NCI-H510A treated with DMSO at 0.1 percent for 48 hours (cell line): ENCODE data around the gene PTPN14.
A peak's percentile ranks its signal among the peaks of the same experiment; 100 is the strongest.
"Not testable (repeated sequence)": the region's sequence is repeated elsewhere in the genome, so short reads cannot be mapped to it uniquely, and the experiment has no call there.

ENCODE experiments used
- DNase-seq: peaks from one replicate; lab custom pipeline; 2025; lab: John Stamatoyannopoulos, UW

PTPN14 gene

GRCh38 chr1:214541693-214542092 is 9.7 kb downstream of the PTPN14 start:
- no peak for DNase-seq

- DNase-seq, result no peak
Measured at GRCh38 chr1:214541206-214541605, 10.2 kb downstream of the PTPN14 start.

- DNase-seq, result no peak
Measured at GRCh38 chr1:214540324-214540723, 11.1 kb downstream of the PTPN14 start.

GRCh38 chr1:214538496-214538895 is 12.9 kb downstream of the PTPN14 start:
- DNase-seq, result no peak

GRCh38 chr1:214537872-214538473 is 13.4 kb downstream of the PTPN14 start:
- DNase-seq, result no peak

- no peak for DNase-seq
Measured at GRCh38 chr1:214537219-214537618, 14.2 kb downstream of the PTPN14 start.

- no peak for DNase-seq
Measured at GRCh38 chr1:214532070-214532469, 19.3 kb downstream of the PTPN14 start.

- DNase-seq, result no peak
Measured at GRCh38 chr1:214525535-214526019, 25.8 kb downstream of the PTPN14 start.

- DNase-seq, result no peak
Measured at GRCh38 chr1:214524824-214525223, 26.6 kb downstream of the PTPN14 start.

- DNase-seq, result no peak
Measured at GRCh38 chr1:214523124-214523824, 28.1 kb downstream of the PTPN14 start.

- not testable (repeated sequence) for DNase-seq
Measured at GRCh38 chr1:214521458-214521857, 29.9 kb downstream of the PTPN14 start.

- DNase-seq, result no peak
Measured at GRCh38 chr1:214520544-214521165, 30.7 kb downstream of the PTPN14 start.

- DNase-seq, result no peak
Measured at GRCh38 chr1:214518361-214518760, 33.0 kb downstream of the PTPN14 start.

GRCh38 chr1:214516434-214517326 is 34.7 kb downstream of the PTPN14 start:
- peak; percentile 20 for DNase-seq

GRCh38 chr1:214515544-214516433 is 35.6 kb downstream of the PTPN14 start:
- DNase-seq, result no peak

GRCh38 chr1:214514819-214515383 is 36.5 kb downstream of the PTPN14 start:
- no peak for DNase-seq

GRCh38 chr1:214514032-214514818 is 37.2 kb downstream of the PTPN14 start:
- no peak for DNase-seq

- DNase-seq, result no peak
Measured at GRCh38 chr1:214513394-214513793, 38.0 kb downstream of the PTPN14 start.

- DNase-seq, result no peak
Measured at GRCh38 chr1:214511639-214511998, 39.8 kb downstream of the PTPN14 start.
